ENCODE data around the gene SPATA45.

Gene SPATA45

GRCh38 chr1:212827831-212828278 lies 19.6 kb downstream of the SPATA45 start:
- DNase-seq = peak; percentile 22

GRCh38 chr1:212827171-212827776 lies 20.2 kb downstream of the SPATA45 start:
- DNase-seq = no peak

GRCh38 chr1:212825798-212826452 lies 21.5 kb downstream of the SPATA45 start:
- DNase-seq = no peak

- DNase-seq = no peak
These were observed 23.2 kb downstream of the SPATA45 start for GRCh38 chr1:212824201-212824600.

GRCh38 chr1:212822956-212823355 lies 24.5 kb downstream of the SPATA45 start:
- DNase-seq = no peak

- DNase-seq = no peak
These were observed 26.5 kb downstream of the SPATA45 start for GRCh38 chr1:212820969-212821368.

- DNase-seq = no peak
These were observed 27.7 kb downstream of the SPATA45 start for GRCh38 chr1:212819726-212820125.

GRCh38 chr1:212816567-212817278 lies 30.7 kb downstream of the SPATA45 start:
- DNase-seq = peak; percentile 45

GRCh38 chr1:212814537-212815334 lies 32.7 kb downstream of the SPATA45 start:
- DNase-seq = peak; percentile 92

- no peak for DNase-seq
These were observed 41.7 kb downstream of the SPATA45 start for GRCh38 chr1:212805767-212806166.

- DNase-seq = no peak
These were observed 49.8 kb downstream of the SPATA45 start for GRCh38 chr1:212797681-212798080.

GRCh38 chr1:212794561-212795014 lies 52.9 kb downstream of the SPATA45 start:
- no peak for DNase-seq

- DNase-seq = no peak
These were observed 55.0 kb downstream of the SPATA45 start for GRCh38 chr1:212792396-212792908.

GRCh38 chr1:212791676-212792395 lies 55.6 kb downstream of the SPATA45 start, which contains the start of the genes NSL1 and TATDN3:
TSS of gene NSL1 (minus strand) at chr1:212791777. CDS start at chr1:212791763, 14 bp downstream.
TSS of gene TATDN3 (plus strand) at chr1:212791894. CDS start at chr1:212791922, 28 bp downstream.
- DNase-seq = peak; percentile 88

- peak; percentile 77 for DNase-seq
These were observed 56.2 kb downstream of the SPATA45 start for GRCh38 chr1:212791261-212791675.

- no peak for DNase-seq
These were observed 61.6 kb downstream of the SPATA45 start for GRCh38 chr1:212785871-212786270.

GRCh38 chr1:212783976-212784375 lies 63.5 kb downstream of the SPATA45 start:
- DNase-seq = no peak

GRCh38 chr1:212782422-212783154 lies 64.9 kb downstream of the SPATA45 start:
- peak; percentile 11 for DNase-seq

GRCh38 chr1:212781225-212781624 lies 66.2 kb downstream of the SPATA45 start:
- DNase-seq = no peak

- no peak for DNase-seq
These were observed 66.7 kb downstream of the SPATA45 start for GRCh38 chr1:212780759-212781158.
